Measurements from ENCODE around the gene ATG2B.

Gene ATG2B

GRCh38 chr14:96272777-96273473, 90.2 kb downstream of the ATG2B start:
- TF ChIP-seq CTCF (IDR thresholded peaks at IDR 0.05; ENCODE audit: borderline replicate concordance, extremely low read depth, low read length, poor library complexity, severe bottlenecking) = no peak
- no peak for TF ChIP-seq EZH2 (IDR thresholded peaks at IDR 0.05; ENCODE audit: borderline replicate concordance, low read depth, low read length, severe bottlenecking)
- no peak overlapping the region for H3K4me3 ChIP-seq (ENCODE audit: low read depth in 1 of 2, low read length in 2 of 2)
- no peak overlapping the region for H2AFZ ChIP-seq (ENCODE audit: low read depth, low read length)
- H3K27me3 ChIP-seq (ENCODE audit: insufficient read depth, low read length, poor library complexity) = no peaks in the 10 kb centered on the region
- no peak for DNase-seq
- no peaks in the 10 kb centered on the region for H3K79me2 ChIP-seq (ENCODE audit: insufficient read depth, low read length)
- H4K20me1 ChIP-seq (ENCODE audit: insufficient read depth, low read length) = no peaks in the 10 kb centered on the region
- no peaks in the 10 kb centered on the region for H3K4me1 ChIP-seq (ENCODE audit: insufficient read depth, low read length)
- no peak overlapping the region for H3K4me2 ChIP-seq (ENCODE audit: insufficient read depth, low read length)
- H3K27ac ChIP-seq (ENCODE audit: low read length) = no peak overlapping the region
- no peak for ATAC-seq (ENCODE audit: insufficient read depth, low read depth)
- peaks cover 4% of the 10 kb centered on the region for H3K9me3 ChIP-seq (ENCODE audit: insufficient read depth, low read length, severe bottlenecking)
- no peaks in the 10 kb centered on the region for H3K36me3 ChIP-seq (ENCODE audit: insufficient read depth, low read length)
- no peak overlapping the region for H3K9ac ChIP-seq (ENCODE audit: low read depth, low read length)

GRCh38 chr14:96271421-96271762, 91.7 kb downstream of the ATG2B start:
- Histone ChIP-seq H3K27me3 (ENCODE audit: insufficient read depth, low read length, poor library complexity) (no peaks in the 10 kb centered on the region), H3K27ac (ENCODE audit: low read length) (no peak overlapping the region), H3K4me3 (ENCODE audit: low read depth in 1 of 2, low read length in 2 of 2) (no peak overlapping the region), H3K4me1 (ENCODE audit: insufficient read depth, low read length) (no peaks in the 10 kb centered on the region), H3K36me3 (ENCODE audit: insufficient read depth, low read length) (no peaks in the 10 kb centered on the region), H3K9ac (ENCODE audit: low read depth, low read length) (no peak overlapping the region), H3K4me2 (ENCODE audit: insufficient read depth, low read length) (no peak overlapping the region), H2AFZ (ENCODE audit: low read depth, low read length) (no peak overlapping the region), H4K20me1 (ENCODE audit: insufficient read depth, low read length) (no peaks in the 10 kb centered on the region), H3K9me3 (ENCODE audit: insufficient read depth, low read length, severe bottlenecking) (no peaks in the 10 kb centered on the region), H3K79me2 (ENCODE audit: insufficient read depth, low read length) (no peaks in the 10 kb centered on the region)
- TF ChIP-seq EZH2 (IDR thresholded peaks at IDR 0.05; ENCODE audit: borderline replicate concordance, low read depth, low read length, severe bottlenecking) (no peak), CTCF (IDR thresholded peaks at IDR 0.05; ENCODE audit: borderline replicate concordance, extremely low read depth, low read length, poor library complexity, severe bottlenecking) (no peak)
- DNase-seq (no peak), ATAC-seq (ENCODE audit: insufficient read depth, low read depth) (no peak)

GRCh38 chr14:96270565-96271420, 92.3 kb downstream of the ATG2B start:
- no peaks in the 10 kb centered on the region for H3K79me2 ChIP-seq (ENCODE audit: insufficient read depth, low read length)
- no peaks in the 10 kb centered on the region for H3K27me3 ChIP-seq (ENCODE audit: insufficient read depth, low read length, poor library complexity)
- TF ChIP-seq EZH2 (IDR thresholded peaks at IDR 0.05; ENCODE audit: borderline replicate concordance, low read depth, low read length, severe bottlenecking) = no peak
- no peak for TF ChIP-seq CTCF (IDR thresholded peaks at IDR 0.05; ENCODE audit: borderline replicate concordance, extremely low read depth, low read length, poor library complexity, severe bottlenecking)
- no peak overlapping the region for H3K9ac ChIP-seq (ENCODE audit: low read depth, low read length)
- no peaks in the 10 kb centered on the region for H3K4me1 ChIP-seq (ENCODE audit: insufficient read depth, low read length)
- no peak overlapping the region for H3K4me3 ChIP-seq (ENCODE audit: low read depth in 1 of 2, low read length in 2 of 2)
- no peak overlapping the region for H3K27ac ChIP-seq (ENCODE audit: low read length)
- no peaks in the 10 kb centered on the region for H3K36me3 ChIP-seq (ENCODE audit: insufficient read depth, low read length)
- ATAC-seq (ENCODE audit: insufficient read depth, low read depth) = no peak
- H3K4me2 ChIP-seq (ENCODE audit: insufficient read depth, low read length) = no peak overlapping the region
- H3K9me3 ChIP-seq (ENCODE audit: insufficient read depth, low read length, severe bottlenecking) = no peaks in the 10 kb centered on the region
- DNase-seq = no peak
- no peak overlapping the region for H2AFZ ChIP-seq (ENCODE audit: low read depth, low read length)
- H4K20me1 ChIP-seq (ENCODE audit: insufficient read depth, low read length) = no peaks in the 10 kb centered on the region

Measured in DND-41 (cell line).